Stimulated activated CD4-positive, alpha-beta T cell treated with anti-CD3 and anti-CD28 coated beads, TNF-alpha, amount 100 ng/mL, for 24 hours (primary cell): ENCODE results near the gene GSTT4.
"Not testable (repeated sequence)": the region's sequence is repeated elsewhere in the genome, so short reads cannot be mapped to it uniquely, and the experiment has no call there.

Source experiments
- DNase-seq, 3 experiments: peaks; one replicate each; pipeline ENCODE4 v3.0.0-alpha.2; 2020; ENCODE audit warnings: low read depth in 3 of 3

GSTT4 gene

GRCh38 chr22:23989583-23990244 lies 15.5 kb downstream of the GSTT4 start:
- DNase-seq, result not testable (repeated sequence)

DNA sequence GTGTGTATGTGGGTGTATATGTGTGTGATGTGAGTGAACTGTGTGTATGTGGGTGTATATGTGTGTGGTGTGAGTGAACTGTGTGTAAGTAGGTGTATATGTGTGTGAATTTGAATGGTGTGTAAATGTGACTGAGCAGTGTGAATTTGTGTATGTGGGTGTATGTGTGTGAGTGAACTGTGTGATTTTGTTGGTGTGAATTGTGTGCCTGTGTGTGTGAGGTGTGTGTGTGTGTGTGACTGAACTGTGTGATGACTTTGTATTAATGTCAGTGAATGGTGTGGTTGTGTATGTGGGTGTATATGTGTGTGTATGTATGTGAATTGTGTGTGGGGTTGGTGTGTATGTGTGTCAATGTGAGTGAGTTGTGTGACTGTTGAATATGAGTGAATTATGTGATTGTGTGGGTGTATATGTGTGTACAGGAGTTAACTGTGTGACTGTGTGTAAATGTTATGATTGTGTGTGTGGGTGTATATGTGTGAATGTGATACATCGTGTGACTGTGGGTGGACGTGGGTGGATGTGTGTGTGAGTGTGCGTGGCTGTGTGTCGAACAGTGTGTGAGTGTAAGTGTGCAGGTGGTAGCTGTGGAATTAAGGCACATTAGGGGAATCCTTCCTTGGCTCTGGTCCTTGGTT lies 18.6 kb downstream of the GSTT4 start:
- not testable (repeated sequence) for DNase-seq

- DNase-seq, result not testable (repeated sequence)
These were observed 19.2 kb downstream of the GSTT4 start for GRCh38 chr22:23986089-23986488.

DNA sequence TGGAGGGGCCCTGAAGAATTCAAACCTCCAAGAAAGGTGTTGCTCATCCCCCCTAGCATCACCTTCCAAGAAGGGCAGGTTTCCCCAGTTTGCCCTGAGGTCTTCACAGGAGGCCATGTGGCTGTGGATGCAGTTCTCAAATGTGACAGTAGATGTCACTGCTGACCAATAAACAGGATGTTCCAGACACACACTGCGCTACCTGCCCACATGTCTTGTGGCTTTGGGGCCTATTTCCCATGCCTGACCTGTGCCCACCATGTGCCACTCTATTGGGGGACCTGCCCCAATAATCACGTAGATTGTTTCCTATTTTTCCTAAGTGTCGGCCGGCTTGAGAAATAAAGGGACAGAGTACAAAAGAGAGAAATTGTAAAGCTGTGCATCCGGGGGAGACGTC lies 20.8 kb downstream of the GSTT4 start:
- DNase-seq, result peak in 1 of 3 experiments; percentile 74

GRCh38 chr22:23980567-23980966 lies 24.7 kb downstream of the GSTT4 start:
- not testable (repeated sequence) for DNase-seq

DNA sequence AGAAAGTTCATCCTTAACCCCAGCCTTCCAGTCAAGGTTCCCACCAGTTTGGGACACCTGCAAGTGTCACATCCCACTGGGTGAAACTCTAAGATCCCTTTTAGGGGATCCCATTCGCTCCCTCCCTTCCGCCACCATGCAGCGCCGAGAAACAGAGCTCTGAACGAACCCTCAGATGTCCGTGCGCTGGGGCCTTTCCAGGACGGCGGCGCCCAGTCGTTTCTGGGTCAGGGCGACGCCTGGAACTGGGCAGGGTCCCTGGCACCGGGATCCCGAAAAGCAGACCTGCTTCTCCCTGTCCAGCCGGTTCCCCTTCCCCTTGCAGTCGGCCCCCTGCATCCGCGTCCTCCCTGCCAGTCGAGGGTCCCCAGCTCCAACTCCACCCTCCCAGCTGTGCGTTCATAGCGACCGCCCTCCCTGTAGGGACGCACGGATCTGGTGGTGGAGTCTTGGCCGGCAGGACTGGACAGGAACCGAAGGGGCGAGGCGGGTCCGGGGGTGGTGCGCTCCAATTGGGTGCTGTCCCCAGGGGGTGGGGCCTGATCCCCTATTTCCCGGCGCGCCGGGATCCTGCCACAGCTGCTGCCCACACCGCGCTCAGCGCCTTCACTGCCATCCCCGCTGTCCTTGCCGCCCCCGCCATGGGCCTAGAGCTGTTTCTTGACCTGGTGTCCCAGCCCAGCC lies 25.6 kb downstream of the GSTT4 start, which contains the start of gene GSTT2:
Gene GSTT2 (plus strand): TSS at position 578 of the 684 bp plus-strand sequence.
- not testable (repeated sequence) for DNase-seq

- DNase-seq, result not testable (repeated sequence)
These were observed 27.9 kb downstream of the GSTT4 start for GRCh38 chr22:23977304-23977703.

GRCh38 chr22:23974836-23975352 lies 30.4 kb downstream of the GSTT4 start:
- DNase-seq, result not testable (repeated sequence)

GRCh38 chr22:23974345-23974744 lies 30.9 kb downstream of the GSTT4 start, which contains the start of gene DDT:
DDT (minus strand) TSS chr22:23974441; CDS start chr22:23974414, 27 bp downstream.
- DNase-seq, result not testable (repeated sequence)

DNA sequence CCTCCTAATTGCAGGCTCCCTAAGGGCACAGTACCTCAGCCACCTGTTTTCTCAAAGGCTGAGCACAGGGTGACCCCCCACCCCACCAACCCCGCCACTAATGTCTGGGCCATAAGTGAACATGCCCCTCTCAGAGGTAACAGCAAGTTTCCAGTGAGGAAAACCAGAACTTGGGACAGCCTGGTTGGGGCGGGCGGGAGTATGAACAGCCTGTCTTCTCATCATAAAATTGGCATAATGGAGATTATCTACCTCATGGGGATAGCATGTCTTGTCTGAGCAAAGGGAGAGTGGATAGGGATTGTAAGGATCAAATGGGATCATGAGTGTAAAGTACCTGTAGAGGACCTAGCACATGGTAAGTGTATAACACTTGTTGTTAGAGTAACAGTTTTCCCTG lies 33.3 kb downstream of the GSTT4 start:
- not testable (repeated sequence) for DNase-seq

- no peak for DNase-seq
These were observed 34.3 kb downstream of the GSTT4 start for GRCh38 chr22:23970816-23971486.

GRCh38 chr22:23970201-23970641 lies 35.0 kb downstream of the GSTT4 start:
- no peak for DNase-seq

GRCh38 chr22:23969071-23969470 lies 36.2 kb downstream of the GSTT4 start:
- no peak for DNase-seq

- not testable (repeated sequence) for DNase-seq
These were observed 38.7 kb downstream of the GSTT4 start, which contains the start of gene DDTL for GRCh38 chr22:23966568-23966967. DDTL (plus strand) TSS chr22:23966888; CDS start chr22:23966915, 27 bp downstream.

GRCh38 chr22:23966094-23966493 lies 39.2 kb downstream of the GSTT4 start:
- not testable (repeated sequence) for DNase-seq

- DNase-seq, result not testable (repeated sequence)
These were observed 44.0 kb downstream of the GSTT4 start, which contains the start of gene GSTT2B for GRCh38 chr22:23961084-23961771. GSTT2B (minus strand) TSS chr22:23961195; CDS start chr22:23961131, 64 bp downstream.

DNA sequence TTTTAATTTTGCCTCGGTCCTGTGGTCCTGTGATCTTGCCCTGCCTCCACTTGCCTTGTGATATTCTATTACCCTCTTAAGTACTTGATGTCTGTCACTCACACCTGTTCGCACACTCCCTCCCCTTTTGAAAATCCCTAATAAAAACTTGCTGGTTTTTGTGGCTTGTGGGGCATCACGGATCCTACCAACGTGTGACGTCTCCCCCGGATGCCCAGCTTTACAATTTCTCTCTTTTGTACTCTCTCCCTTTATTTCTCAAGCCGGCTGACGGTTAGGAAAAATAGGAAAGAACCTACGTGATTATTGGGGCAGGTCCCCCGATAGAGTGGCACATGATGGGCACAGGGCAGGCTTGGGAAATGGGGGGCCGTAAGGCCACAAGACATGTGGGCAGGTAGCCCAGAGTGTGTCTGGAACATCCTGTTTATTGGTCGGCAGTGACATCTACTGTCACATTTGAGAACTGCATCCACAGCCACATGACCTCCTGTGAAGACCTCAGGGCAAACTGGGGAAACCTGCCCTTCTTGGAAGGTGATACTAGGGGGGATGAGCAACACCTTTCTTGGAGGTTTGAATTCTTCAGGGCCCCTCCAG lies 48.9 kb downstream of the GSTT4 start:
- peak; percentile 69 to 77 (median 74) for DNase-seq

DNA sequence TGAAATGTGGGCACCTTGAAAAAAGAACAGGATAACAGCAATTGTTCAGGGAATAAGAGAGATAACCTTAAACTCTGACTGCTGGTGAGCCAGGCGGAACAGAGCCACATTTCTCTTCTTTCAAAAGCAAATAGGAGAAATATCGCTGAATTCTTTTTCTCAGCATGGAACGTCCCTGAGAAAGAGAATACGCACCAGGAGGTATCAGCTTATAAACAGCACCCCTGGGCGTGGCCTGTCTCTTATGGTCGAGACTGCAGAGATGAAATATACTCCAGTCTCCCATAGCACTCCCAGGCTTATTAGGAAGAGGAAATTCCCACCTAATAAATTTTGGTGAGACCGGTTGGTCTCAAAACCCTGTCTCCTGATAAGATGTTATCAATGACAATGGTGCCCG lies 49.4 kb downstream of the GSTT4 start:
- DNase-seq, result not testable (repeated sequence)

- DNase-seq, result not testable (repeated sequence)
These were observed 50.3 kb downstream of the GSTT4 start for GRCh38 chr22:23954991-23955305.

DNA sequence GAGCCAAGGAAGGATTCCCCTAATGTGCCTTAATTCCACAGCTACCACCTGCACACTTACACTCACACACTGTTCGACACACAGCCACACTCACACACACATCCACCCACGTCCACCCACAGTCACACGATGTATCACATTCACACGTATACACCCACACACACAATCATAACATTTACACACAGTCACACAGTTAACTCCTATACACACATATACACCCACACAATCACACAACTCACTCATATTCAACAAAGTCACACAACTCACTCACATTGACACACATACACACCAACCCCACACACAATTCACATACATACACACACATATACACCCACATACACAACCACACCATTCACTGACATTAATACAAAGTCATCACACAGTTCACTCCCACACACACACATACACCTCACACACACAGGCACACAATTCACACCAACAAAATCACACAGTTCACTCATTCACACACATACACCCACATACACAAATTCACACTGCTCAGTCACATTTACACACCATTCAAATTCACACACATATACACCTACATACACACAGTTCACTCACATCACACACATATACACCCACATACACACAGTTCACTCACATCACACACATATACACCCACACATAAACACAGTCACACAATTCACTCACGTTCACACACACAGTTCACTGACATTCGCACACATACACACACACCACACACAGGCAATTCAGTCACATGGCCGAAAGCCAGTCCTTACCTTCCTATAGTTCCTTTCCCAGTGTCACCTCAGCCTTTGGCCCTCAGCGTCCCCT lies 50.9 kb downstream of the GSTT4 start:
- DNase-seq, result not testable (repeated sequence)
